ENCODE measurements around the gene TOR4A. TPM values are rescaled to one million over a fixed set of nuclear protein-coding genes. Genes with fewer than 3 reads are reported as not detected.

TOR4A gene
- total RNA-seq, 1 donor from 2014 or later: 1.5 TPM

DNA sequence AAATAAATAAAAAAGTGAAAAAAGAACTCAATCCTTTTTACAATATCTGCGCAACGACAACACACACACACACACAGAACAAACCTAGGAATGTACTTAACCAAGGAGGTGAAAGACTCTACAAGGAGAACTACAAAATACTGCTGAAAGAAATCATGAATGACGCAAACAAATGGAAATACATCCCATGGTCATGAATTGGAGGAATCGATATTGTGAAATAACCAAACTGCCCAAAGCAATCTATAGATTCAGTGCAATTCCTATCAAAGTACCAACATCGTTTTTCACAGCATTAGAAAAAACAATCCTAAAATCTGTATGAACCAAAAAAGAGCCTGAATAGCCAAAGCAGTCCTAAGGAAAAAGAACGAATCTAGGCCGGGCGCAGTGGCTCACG, 54.4 kb downstream of the TOR4A start:
- no peak overlapping the region for H3K4me3 Mint-ChIP-seq (ENCODE audit: unreplicated experiment)
- TF ChIP-seq, protein P1, sequence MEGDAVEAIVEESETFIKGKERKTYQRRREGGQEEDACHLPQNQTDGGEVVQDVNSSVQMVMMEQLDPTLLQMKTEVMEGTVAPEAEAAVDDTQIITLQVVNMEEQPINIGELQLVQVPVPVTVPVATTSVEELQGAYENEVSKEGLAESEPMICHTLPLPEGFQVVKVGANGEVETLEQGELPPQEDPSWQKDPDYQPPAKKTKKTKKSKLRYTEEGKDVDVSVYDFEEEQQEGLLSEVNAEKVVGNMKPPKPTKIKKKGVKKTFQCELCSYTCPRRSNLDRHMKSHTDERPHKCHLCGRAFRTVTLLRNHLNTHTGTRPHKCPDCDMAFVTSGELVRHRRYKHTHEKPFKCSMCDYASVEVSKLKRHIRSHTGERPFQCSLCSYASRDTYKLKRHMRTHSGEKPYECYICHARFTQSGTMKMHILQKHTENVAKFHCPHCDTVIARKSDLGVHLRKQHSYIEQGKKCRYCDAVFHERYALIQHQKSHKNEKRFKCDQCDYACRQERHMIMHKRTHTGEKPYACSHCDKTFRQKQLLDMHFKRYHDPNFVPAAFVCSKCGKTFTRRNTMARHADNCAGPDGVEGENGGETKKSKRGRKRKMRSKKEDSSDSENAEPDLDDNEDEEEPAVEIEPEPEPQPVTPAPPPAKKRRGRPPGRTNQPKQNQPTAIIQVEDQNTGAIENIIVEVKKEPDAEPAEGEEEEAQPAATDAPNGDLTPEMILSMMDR (IDR thresholded peaks at IDR 0.05; ENCODE audit: partially characterized antibody, unreplicated experiment): no peak
- H3K27me3 Mint-ChIP-seq (ENCODE audit: unreplicated experiment): peaks cover 3% of the 10 kb centered on the region
- no peak overlapping the region for H3K27ac Mint-ChIP-seq (ENCODE audit: unreplicated experiment)
- no peak for DNase-seq
- H3K36me3 Mint-ChIP-seq (ENCODE audit: unreplicated experiment): peaks cover 9% of the 10 kb centered on the region
- no peaks in the 10 kb centered on the region for H3K4me1 Mint-ChIP-seq (ENCODE audit: low read depth, unreplicated experiment)
- peaks cover 9% of the 10 kb centered on the region for H3K9me3 Mint-ChIP-seq (ENCODE audit: unreplicated experiment)

Other genes starting within 250 kb of the TOR4A start
- 70.7 TPM for gene ABCA2, start 249.5 kb upstream of the TOR4A start, total RNA-seq (ENCODE audit: unreplicated experiment)
- 0.20 TPM for gene FUT7, start 245.6 kb upstream of the TOR4A start, total RNA-seq (ENCODE audit: unreplicated experiment)
- 260 TPM for gene NPDC1, start 231.5 kb upstream of the TOR4A start, total RNA-seq (ENCODE audit: unreplicated experiment)
- gene ENTPD2, start 223.7 kb upstream of the TOR4A start, total RNA-seq (ENCODE audit: unreplicated experiment): 0.69 TPM
- 13.5 TPM for gene SAPCD2, start 207.2 kb upstream of the TOR4A start, total RNA-seq (ENCODE audit: unreplicated experiment)
- 5.1 TPM for gene UAP1L1, start 200.2 kb upstream of the TOR4A start, total RNA-seq (ENCODE audit: unreplicated experiment)
- 59.8 TPM for gene MAN1B1, start 190.7 kb upstream of the TOR4A start, total RNA-seq (ENCODE audit: unreplicated experiment)
- 30.8 TPM for gene DPP7, start 163.0 kb upstream of the TOR4A start, total RNA-seq (ENCODE audit: unreplicated experiment)
- gene GRIN1, start 138.6 kb upstream of the TOR4A start, total RNA-seq (ENCODE audit: unreplicated experiment): 5.5 TPM
- gene LRRC26, start 107.7 kb upstream of the TOR4A start, total RNA-seq (ENCODE audit: unreplicated experiment): 0.98 TPM
- gene TMEM210, start 105.7 kb upstream of the TOR4A start, total RNA-seq (ENCODE audit: unreplicated experiment): not detected
- 72.9 TPM for gene ANAPC2, start 89.2 kb upstream of the TOR4A start, total RNA-seq (ENCODE audit: unreplicated experiment)
- 37.3 TPM for gene SSNA1, start 89.0 kb upstream of the TOR4A start, total RNA-seq (ENCODE audit: unreplicated experiment)
- 9.6 TPM for gene TPRN, start 77.0 kb upstream of the TOR4A start, total RNA-seq (ENCODE audit: unreplicated experiment)
- 36.5 TPM for gene TMEM203, start 72.1 kb upstream of the TOR4A start, total RNA-seq (ENCODE audit: unreplicated experiment)
- 31.6 TPM for gene NDOR1, start 72.0 kb upstream of the TOR4A start, total RNA-seq (ENCODE audit: unreplicated experiment)
- 24.8 TPM for gene RNF208, start 55.5 kb upstream of the TOR4A start, total RNA-seq (ENCODE audit: unreplicated experiment)
- 2.1 TPM for gene CYSRT1, start 52.6 kb upstream of the TOR4A start, total RNA-seq (ENCODE audit: unreplicated experiment)
- gene RNF224, start 50.2 kb upstream of the TOR4A start, total RNA-seq (ENCODE audit: unreplicated experiment): 0.39 TPM
- not detected for gene SLC34A3, start 46.8 kb upstream of the TOR4A start, total RNA-seq (ENCODE audit: unreplicated experiment)
- 192 TPM for gene TUBB4B, start 36.4 kb upstream of the TOR4A start, total RNA-seq (ENCODE audit: unreplicated experiment)
- gene STPG3, start 26.4 kb upstream of the TOR4A start, total RNA-seq (ENCODE audit: unreplicated experiment): not detected
- 48.5 TPM for gene NELFB, start 22.4 kb upstream of the TOR4A start, total RNA-seq (ENCODE audit: unreplicated experiment)
- gene NRARP, start 24.5 kb downstream of the TOR4A start, total RNA-seq (ENCODE audit: unreplicated experiment): 15.2 TPM
- 24.5 TPM for gene EXD3, start 145.4 kb downstream of the TOR4A start, total RNA-seq (ENCODE audit: unreplicated experiment)
- 2.6 TPM for gene NOXA1, start 145.7 kb downstream of the TOR4A start, total RNA-seq (ENCODE audit: unreplicated experiment)
- 1.0 TPM for gene ENTPD8, start 163.6 kb downstream of the TOR4A start, total RNA-seq (ENCODE audit: unreplicated experiment)
- 131 TPM for gene NSMF, start 181.6 kb downstream of the TOR4A start, total RNA-seq (ENCODE audit: unreplicated experiment)

Data from glutamatergic neuron (in vitro differentiated cells).